SK-N-MC (cell line): ENCODE results near the gene BABAM2.

Experiments
- DNase-seq: peaks from one replicate; pipeline ENCODE4 v3.0.0-alpha.2; 2011; ENCODE audit warnings: low read depth, low spot score
- H3K27ac ChIP-seq: fragments of 200-600 bp; sonication (generic); 2 replicates; pipeline ENCODE4 v1.5.1; 2016; ENCODE audit warnings: mixed run types
- H3K36me3 ChIP-seq: fragments of 200-600 bp; sonication (generic); 2 replicates; pipeline ENCODE4 v1.6.1; 2017; ENCODE audit warnings: antibody characterized with exemption, low read length, mixed read lengths; ENCODE audit not compliant: insufficient read depth
- H3K4me3 ChIP-seq: fragments of 200-600 bp; sonication (generic); 2 replicates; pipeline ENCODE4 v1.5.1; 2016
- H3K9ac ChIP-seq: fragments of 200-600 bp; sonication (generic); 2 replicates; pipeline ENCODE4 v1.8.0; 2017; ENCODE audit warnings: mixed run types, mixed read lengths; ENCODE audit not compliant: insufficient read length
- H3K9me3 ChIP-seq: fragments of 200-600 bp; sonication (generic); 2 replicates; pipeline ENCODE4 v1.6.1; 2017; ENCODE audit warnings: low read depth, mild to moderate bottlenecking, antibody characterized with exemption, low read length, moderate library complexity, mixed read lengths
- EZH2 ChIP-seq: fragments of 200-600 bp; sonication (generic); IDR thresholded peaks from one replicate; pipeline ENCODE4 v1.6.1; 2017; ENCODE audit warnings: antibody characterized with exemption
- FOXP2 ChIP-seq: optimal IDR thresholded peaks from 2 replicates; pipeline ENCODE3; 2011; ENCODE audit warnings: mild to moderate bottlenecking, moderate library complexity; ENCODE audit not compliant: insufficient read depth; ENCODE audit errors: extremely low read length, control extremely low read depth
- POLR2AphosphoS5 ChIP-seq: IDR thresholded peaks from 2 replicates; pipeline ENCODE4 v1.6.1; 2012; ENCODE audit warnings: mild to moderate bottlenecking, low read depth, low read length, borderline replicate concordance

Gene BABAM2

GRCh38 chr2:28153851-28154250 lies 263.3 kb downstream of the BABAM2 start:
- DNase-seq, result no peak
- Histone ChIP-seq H3K9me3 (no peaks in the 10 kb centered on the region), H3K9ac (no peak overlapping the region), H3K27ac (no peak overlapping the region), H3K4me3 (no peak overlapping the region), H3K36me3 (no peaks in the 10 kb centered on the region)
- TF ChIP-seq EZH2 (no peak), POLR2AphosphoS5 (no peak), FOXP2 (no peak)

GRCh38 chr2:28155086-28155485 lies 264.6 kb downstream of the BABAM2 start:
- no peak overlapping the region for H3K4me3 ChIP-seq
- no peak overlapping the region for H3K9ac ChIP-seq
- H3K9me3 ChIP-seq, result no peaks in the 10 kb centered on the region
- no peak overlapping the region for H3K27ac ChIP-seq
- DNase-seq, result no peak
- no peaks in the 10 kb centered on the region for H3K36me3 ChIP-seq
- TF ChIP-seq FOXP2 (no peak), POLR2AphosphoS5 (no peak), EZH2 (no peak)

- H3K4me3 ChIP-seq, result no peak overlapping the region
- DNase-seq, result no peak
- no peak overlapping the region for H3K27ac ChIP-seq
- H3K36me3 ChIP-seq, result no peaks in the 10 kb centered on the region
- TF ChIP-seq EZH2, result no peak
- TF ChIP-seq FOXP2, result no peak
- no peak for TF ChIP-seq POLR2AphosphoS5
- H3K9ac ChIP-seq, result no peak overlapping the region
- no peaks in the 10 kb centered on the region for H3K9me3 ChIP-seq
Measured at GRCh38 chr2:28155627-28156026, 265.1 kb downstream of the BABAM2 start.

GRCh38 chr2:28158791-28159190 lies 268.3 kb downstream of the BABAM2 start:
- no peak overlapping the region for H3K27ac ChIP-seq
- no peak for DNase-seq
- TF ChIP-seq EZH2, result no peak
- TF ChIP-seq FOXP2, result no peak
- no peak for TF ChIP-seq POLR2AphosphoS5
- H3K9me3 ChIP-seq, result no peaks in the 10 kb centered on the region
- no peaks in the 10 kb centered on the region for H3K36me3 ChIP-seq
- no peak overlapping the region for H3K9ac ChIP-seq
- H3K4me3 ChIP-seq, result no peak overlapping the region

- Histone ChIP-seq H3K9ac (no peak overlapping the region), H3K36me3 (no peaks in the 10 kb centered on the region), H3K9me3 (no peaks in the 10 kb centered on the region), H3K27ac (peak overlapping the region; percentile 87), H3K4me3 (no peak overlapping the region)
- no peak for TF ChIP-seq EZH2
- no peak for TF ChIP-seq POLR2AphosphoS5
- TF ChIP-seq FOXP2, result no peak
- DNase-seq, result peak; percentile 72
Measured at GRCh38 chr2:28160986-28161425, 270.5 kb downstream of the BABAM2 start.

GRCh38 chr2:28161466-28161865 lies 270.9 kb downstream of the BABAM2 start:
- Histone ChIP-seq H3K27ac (peak overlapping the region; percentile 87), H3K4me3 (no peak overlapping the region), H3K36me3 (no peaks in the 10 kb centered on the region), H3K9me3 (no peaks in the 10 kb centered on the region), H3K9ac (no peak overlapping the region)
- no peak for DNase-seq
- TF ChIP-seq POLR2AphosphoS5 (no peak), FOXP2 (no peak)

GRCh38 chr2:28162564-28162963 lies 272.0 kb downstream of the BABAM2 start:
- Histone ChIP-seq H3K4me3 (no peak overlapping the region), H3K36me3 (no peaks in the 10 kb centered on the region), H3K9me3 (no peaks in the 10 kb centered on the region), H3K27ac (no peak overlapping the region), H3K9ac (no peak overlapping the region)
- DNase-seq, result no peak
- TF ChIP-seq FOXP2 (no peak), EZH2 (no peak), POLR2AphosphoS5 (no peak)

GRCh38 chr2:28163028-28163427 lies 272.5 kb downstream of the BABAM2 start:
- no peak overlapping the region for H3K27ac ChIP-seq
- no peaks in the 10 kb centered on the region for H3K9me3 ChIP-seq
- no peaks in the 10 kb centered on the region for H3K36me3 ChIP-seq
- no peak for TF ChIP-seq POLR2AphosphoS5
- TF ChIP-seq FOXP2, result no peak
- TF ChIP-seq EZH2, result no peak
- no peak overlapping the region for H3K9ac ChIP-seq
- no peak for DNase-seq
- no peak overlapping the region for H3K4me3 ChIP-seq

GRCh38 chr2:28163627-28164279 lies 273.2 kb downstream of the BABAM2 start:
- no peak overlapping the region for H3K9ac ChIP-seq
- H3K4me3 ChIP-seq, result no peak overlapping the region
- TF ChIP-seq FOXP2 (no peak), POLR2AphosphoS5 (no peak), EZH2 (no peak)
- peak overlapping the region; percentile 90 for H3K27ac ChIP-seq
- DNase-seq, result no peak
- H3K9me3 ChIP-seq, result no peaks in the 10 kb centered on the region
- no peaks in the 10 kb centered on the region for H3K36me3 ChIP-seq

GRCh38 chr2:28164280-28164801 lies 273.8 kb downstream of the BABAM2 start:
- peak overlapping the region; percentile 62 for H3K4me3 ChIP-seq
- DNase-seq, result peak; percentile 24
- peak overlapping the region; percentile 90 for H3K27ac ChIP-seq

More at GRCh38 chr2:28164280-28164801, 273.8 kb downstream of the BABAM2 start:
- Histone ChIP-seq H3K9ac (peak overlapping the region; percentile 61), H3K36me3 (no peaks in the 10 kb centered on the region), H3K9me3 (no peaks in the 10 kb centered on the region)
- TF ChIP-seq FOXP2 (no peak), EZH2 (no peak), POLR2AphosphoS5 (no peak)
